Activated T-cell treated with anti-CD3 and anti-CD28 coated beads for 1 hour (primary cell): Measurements from ENCODE around the gene GBGT1.
"Not testable (repeated sequence)": the region's sequence is repeated elsewhere in the genome, so short reads cannot be mapped to it uniquely, and the experiment has no call there.

Source experiments
- DNase-seq: peaks from one replicate; pipeline ENCODE4 v3.0.0-alpha.2; 2020; ENCODE audit warnings: low read depth

GBGT1 gene

GRCh38 chr9:133163504-133164172 is at the start of gene GBGT1:
Gene GBGT1 (minus strand): TSS chr9:133163914. CDS start chr9:133162412, 1,502 bp downstream.
- no peak for DNase-seq

GRCh38 chr9:133210609-133211008 is 46.9 kb upstream of the GBGT1 start:
- no peak for DNase-seq

GRCh38 chr9:133210202-133210532 is 46.5 kb upstream of the GBGT1 start:
- no peak for DNase-seq

GRCh38 chr9:133209327-133210201 is 45.9 kb upstream of the GBGT1 start:
- not testable (repeated sequence) for DNase-seq

- not testable (repeated sequence) for DNase-seq
Observed at GRCh38 chr9:133208880-133209300, 45.2 kb upstream of the GBGT1 start, which contains the start of gene OBP2B. Gene OBP2B (minus strand): TSS chr9:133209250. CDS start chr9:133209199, 51 bp downstream.

- not testable (repeated sequence) for DNase-seq
Observed at GRCh38 chr9:133208171-133208879, 44.6 kb upstream of the GBGT1 start.

GRCh38 chr9:133207540-133208170 is 43.9 kb upstream of the GBGT1 start:
- no peak for DNase-seq

GRCh38 chr9:133207021-133207531 is 43.4 kb upstream of the GBGT1 start:
- DNase-seq: no peak

GRCh38 chr9:133205996-133206931 is 42.5 kb upstream of the GBGT1 start:
- DNase-seq: no peak

GRCh38 chr9:133205481-133205887 is 41.8 kb upstream of the GBGT1 start:
- not testable (repeated sequence) for DNase-seq

- DNase-seq: no peak
Observed at GRCh38 chr9:133204993-133205336, 41.3 kb upstream of the GBGT1 start.

GRCh38 chr9:133204335-133204992 is 40.8 kb upstream of the GBGT1 start:
- DNase-seq: no peak

GRCh38 chr9:133203506-133204075 is 39.9 kb upstream of the GBGT1 start:
- DNase-seq: no peak

- DNase-seq: no peak
Observed at GRCh38 chr9:133202688-133203453, 39.2 kb upstream of the GBGT1 start.

- no peak for DNase-seq
Observed at GRCh38 chr9:133202145-133202513, 38.4 kb upstream of the GBGT1 start.

GRCh38 chr9:133201424-133202144 is 37.9 kb upstream of the GBGT1 start:
- DNase-seq: no peak

- no peak for DNase-seq
Observed at GRCh38 chr9:133200631-133201030, 36.9 kb upstream of the GBGT1 start.

- no peak for DNase-seq
Observed at GRCh38 chr9:133199648-133200321, 36.1 kb upstream of the GBGT1 start.
